EL (cell line): ENCODE results near the gene PAX7.

Experiments used
- DNase-seq: peaks from one replicate; pipeline ENCODE4 v3.0.0-alpha.2; 2016

The PAX7 gene

GRCh38 chr1:18619467-18619835, 11.2 kb upstream of the PAX7 start:
- DNase-seq, result no peak

GRCh38 chr1:18628511-18628910, 2.1 kb upstream of the PAX7 start:
- no peak for DNase-seq

GRCh38 chr1:18629659-18630510, 761 bp upstream of the PAX7 start:
- DNase-seq, result no peak

GRCh38 chr1:18631496-18632217, 1.0 kb downstream of the PAX7 start:
- DNase-seq, result no peak

- no peak for DNase-seq
Observed at GRCh38 chr1:18632218-18632588, 1.6 kb downstream of the PAX7 start.

- no peak for DNase-seq
Observed at GRCh38 chr1:18632783-18633421, 2.3 kb downstream of the PAX7 start.

GRCh38 chr1:18633422-18634155, 2.9 kb downstream of the PAX7 start:
- DNase-seq, result no peak

GRCh38 chr1:18634276-18634675, 3.6 kb downstream of the PAX7 start:
- DNase-seq, result no peak

- DNase-seq, result no peak
Observed at GRCh38 chr1:18635070-18635577, 4.5 kb downstream of the PAX7 start.

- DNase-seq, result no peak
Observed at GRCh38 chr1:18635891-18636595, 5.4 kb downstream of the PAX7 start.

GRCh38 chr1:18636596-18637508, 6.2 kb downstream of the PAX7 start:
- no peak for DNase-seq

GRCh38 chr1:18637511-18637960, 6.9 kb downstream of the PAX7 start:
- no peak for DNase-seq

GRCh38 chr1:18637962-18638834, 7.6 kb downstream of the PAX7 start:
- DNase-seq, result no peak

- DNase-seq, result no peak
Observed at GRCh38 chr1:18638835-18639364, 8.3 kb downstream of the PAX7 start.

GRCh38 chr1:18639368-18640055, 8.9 kb downstream of the PAX7 start:
- no peak for DNase-seq

GRCh38 chr1:18640228-18641004, 9.8 kb downstream of the PAX7 start:
- no peak for DNase-seq

- no peak for DNase-seq
Observed at GRCh38 chr1:18641005-18641941, 10.6 kb downstream of the PAX7 start.
